ENCODE data around the gene MACIR.

MACIR gene

DNA sequence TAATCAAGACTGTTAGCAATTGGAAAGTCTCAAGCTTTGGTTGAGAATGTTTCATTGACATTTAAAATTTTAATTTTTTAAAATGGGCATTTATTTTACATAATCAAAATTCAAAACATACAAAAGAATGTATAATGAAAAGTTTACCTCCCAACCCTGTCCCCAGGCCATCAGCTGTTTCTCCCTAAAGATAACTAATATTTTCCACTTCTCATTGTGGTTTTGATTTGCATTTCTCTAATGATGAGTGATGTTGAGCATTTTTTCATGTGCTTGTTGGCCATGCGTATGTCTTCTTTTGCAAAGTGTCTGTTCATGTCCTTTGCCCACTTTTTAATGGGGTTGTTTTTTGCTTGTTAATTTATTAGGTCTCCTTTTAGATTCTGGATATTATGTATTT, 11.4 kb upstream of the MACIR start:
- no peak for DNase-seq

- DNase-seq = no peak
Observed at GRCh38 chr5:103249068-103249467, 9.5 kb upstream of the MACIR start.

DNA sequence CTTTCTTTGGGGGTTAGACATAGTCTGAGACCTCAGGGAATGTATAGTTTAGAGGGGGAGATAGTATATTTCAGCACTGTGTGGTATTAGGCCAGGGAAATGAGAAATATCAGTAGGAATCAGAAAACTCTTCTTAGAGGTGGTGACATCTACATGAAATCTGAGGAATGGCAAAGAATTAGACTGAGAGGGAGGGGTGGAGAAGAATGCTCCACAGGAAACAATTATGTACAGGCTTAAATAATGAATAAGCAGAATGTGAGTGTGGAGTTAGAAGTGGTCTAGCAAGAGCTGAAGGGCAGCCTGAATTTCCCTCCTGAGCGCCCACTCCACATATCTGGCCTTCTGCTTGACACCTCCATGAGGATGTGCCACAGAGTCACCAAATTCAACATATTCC, 3.6 kb upstream of the MACIR start:
- DNase-seq = no peak

DNA sequence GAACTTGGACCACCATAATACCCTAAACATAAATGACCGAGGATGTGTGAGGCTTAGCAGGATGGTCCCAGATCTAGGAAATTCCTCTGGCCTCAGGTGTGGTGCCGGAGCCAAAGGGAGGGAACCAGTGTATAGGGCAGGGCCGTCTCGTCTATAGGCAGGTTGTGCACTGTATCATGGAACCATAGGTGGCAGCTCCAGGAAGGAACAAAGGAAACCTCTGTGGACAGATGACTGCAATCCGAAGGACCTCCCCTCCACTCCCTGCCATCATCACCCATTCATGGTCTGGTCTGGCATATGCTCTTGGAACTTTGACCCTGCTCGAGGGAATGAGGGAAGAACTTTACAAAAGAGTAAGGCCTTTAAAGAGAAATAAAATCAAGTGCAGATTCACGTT, 2.9 kb upstream of the MACIR start:
- DNase-seq = no peak

DNA sequence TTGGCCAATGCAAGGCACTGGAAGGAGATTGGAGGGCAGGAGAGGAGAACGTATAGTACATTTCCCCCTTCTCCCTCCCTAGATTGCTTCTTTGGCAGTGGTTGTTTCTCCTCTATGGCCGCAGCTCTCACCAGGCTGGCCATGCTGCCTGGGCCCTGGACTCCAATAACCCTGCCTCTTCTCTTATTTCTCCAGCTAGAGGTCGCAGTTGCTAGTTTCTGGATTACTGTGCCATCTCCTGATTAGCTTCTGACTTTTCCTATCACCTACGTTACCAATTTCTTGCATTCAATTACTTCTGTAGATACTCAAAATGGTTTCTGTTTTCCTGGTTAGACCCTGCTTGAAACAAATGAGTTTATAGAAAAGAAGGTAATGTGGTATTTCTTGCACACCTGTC, 2.4 kb upstream of the MACIR start:
- peak in 1 of 2 donors; percentile 2 for DNase-seq

- peak in 1 of 2 donors; percentile 71 for DNase-seq
Observed at GRCh38 chr5:103258957-103259704, 568 bp downstream of the MACIR start.

DNA sequence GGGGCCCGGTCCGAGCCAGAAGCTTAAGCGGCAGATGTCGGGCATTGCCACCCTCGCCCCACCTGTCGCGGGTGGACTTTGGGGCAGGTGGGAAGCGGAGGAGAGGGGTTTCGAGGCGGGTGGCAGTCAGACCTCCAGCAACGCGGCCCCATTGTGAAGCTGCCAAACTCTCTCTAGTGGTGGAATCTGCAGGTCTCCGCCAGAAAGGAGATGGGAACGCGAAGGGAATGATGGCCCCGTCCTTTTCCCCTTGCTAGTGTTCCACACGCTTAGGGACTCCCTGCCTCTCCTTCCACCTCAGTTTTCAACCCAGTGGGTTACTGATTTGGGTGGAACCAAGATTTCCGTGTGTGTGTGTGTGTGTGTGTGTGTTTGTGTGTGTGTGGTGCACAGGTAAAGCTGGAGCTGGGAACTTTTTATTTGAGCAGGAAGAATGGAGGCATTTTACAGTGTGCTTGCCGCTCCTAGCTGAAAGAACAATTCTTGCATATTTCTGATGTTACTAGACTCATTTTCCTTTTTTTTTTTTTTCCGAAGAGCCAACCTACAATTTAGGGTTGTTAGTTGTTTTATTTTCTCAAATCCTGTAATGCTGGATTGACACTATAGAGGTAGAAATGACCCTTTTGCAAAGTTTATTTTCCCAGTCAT, 1.3 kb downstream of the MACIR start:
- peak in 1 of 2 donors; percentile 42 for DNase-seq

DNA sequence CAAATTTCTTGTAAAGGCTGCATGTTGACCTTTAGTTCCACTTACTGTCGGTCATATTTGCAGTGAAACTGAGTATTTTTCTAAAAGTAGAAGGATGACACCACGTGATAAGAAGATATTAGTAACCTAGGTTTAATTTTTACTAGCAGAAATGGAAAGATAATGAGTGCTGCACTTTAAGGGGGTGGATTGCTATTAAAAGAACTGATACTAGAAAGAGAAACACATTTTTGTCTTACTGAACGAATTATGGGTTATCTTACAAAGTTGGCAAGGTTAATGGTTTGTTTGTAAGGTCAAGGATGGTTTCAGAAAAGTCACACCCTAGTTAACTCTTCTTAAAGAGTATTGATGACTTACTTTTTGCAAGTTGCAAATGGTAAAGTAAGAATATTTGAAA, 2.4 kb downstream of the MACIR start:
- no peak for DNase-seq

DNA sequence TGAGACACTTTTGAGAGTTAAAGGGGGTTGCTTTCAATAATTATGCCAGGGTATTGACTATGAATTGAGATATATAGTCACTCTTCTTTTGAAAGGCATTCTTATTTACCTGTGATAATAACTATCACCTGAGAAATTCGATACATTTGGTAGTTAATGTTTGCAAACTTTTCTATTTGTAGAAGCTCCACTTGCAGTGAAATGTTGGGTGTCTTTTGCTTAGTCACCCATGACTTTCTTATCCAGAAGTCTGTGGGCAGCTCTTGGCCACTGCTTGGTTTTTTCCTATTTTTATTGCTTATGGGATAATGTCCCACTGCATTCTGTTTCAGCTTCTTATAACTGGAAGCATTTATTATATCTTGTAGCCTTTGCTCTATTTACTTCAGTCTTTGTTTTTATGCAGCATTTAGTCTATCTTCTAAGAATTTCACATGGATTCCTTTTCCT, 3.9 kb downstream of the MACIR start:
- DNase-seq = no peak

DNA sequence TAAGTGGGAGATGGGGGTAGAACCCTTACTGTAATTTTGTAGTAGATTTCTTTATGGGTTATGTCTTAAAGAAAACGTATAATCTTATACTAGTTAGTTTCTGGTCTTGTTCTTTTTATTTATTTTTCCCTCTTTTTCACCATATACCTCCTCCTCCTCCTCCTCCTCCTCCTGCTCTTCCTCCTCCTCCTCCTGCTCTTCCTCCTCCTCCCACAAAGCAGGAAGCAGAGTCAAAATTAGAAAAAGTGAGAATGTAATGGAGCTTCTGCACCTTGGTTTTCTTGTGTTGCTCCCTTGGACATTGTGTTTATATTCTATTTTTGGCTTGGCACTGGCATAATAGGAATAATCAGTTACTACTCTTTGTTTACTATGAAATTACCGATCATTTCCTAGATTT, 4.5 kb downstream of the MACIR start:
- no peak for DNase-seq

DNA sequence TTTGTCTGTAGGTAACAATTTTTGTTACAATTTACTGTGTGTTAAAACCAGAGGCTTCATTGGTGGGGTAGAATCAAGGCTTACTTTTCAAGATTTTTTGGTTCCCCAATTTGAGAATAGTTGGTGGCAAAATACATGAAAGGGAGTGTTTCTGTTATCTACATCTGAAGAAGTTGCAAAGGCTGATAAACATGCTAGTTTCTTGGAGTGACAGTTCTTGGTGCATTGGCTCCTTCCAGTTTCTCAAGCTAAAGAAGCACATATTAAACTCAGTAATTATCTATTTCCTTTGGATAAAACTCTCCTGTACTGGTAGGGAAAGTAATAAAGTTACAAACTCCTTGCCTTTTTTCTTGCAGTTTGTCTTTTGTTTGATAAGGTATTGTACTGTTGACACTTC, 5.9 kb downstream of the MACIR start:
- DNase-seq = no peak

- no peak for DNase-seq
Observed at GRCh38 chr5:103270581-103270980, 12.0 kb downstream of the MACIR start.

DNA sequence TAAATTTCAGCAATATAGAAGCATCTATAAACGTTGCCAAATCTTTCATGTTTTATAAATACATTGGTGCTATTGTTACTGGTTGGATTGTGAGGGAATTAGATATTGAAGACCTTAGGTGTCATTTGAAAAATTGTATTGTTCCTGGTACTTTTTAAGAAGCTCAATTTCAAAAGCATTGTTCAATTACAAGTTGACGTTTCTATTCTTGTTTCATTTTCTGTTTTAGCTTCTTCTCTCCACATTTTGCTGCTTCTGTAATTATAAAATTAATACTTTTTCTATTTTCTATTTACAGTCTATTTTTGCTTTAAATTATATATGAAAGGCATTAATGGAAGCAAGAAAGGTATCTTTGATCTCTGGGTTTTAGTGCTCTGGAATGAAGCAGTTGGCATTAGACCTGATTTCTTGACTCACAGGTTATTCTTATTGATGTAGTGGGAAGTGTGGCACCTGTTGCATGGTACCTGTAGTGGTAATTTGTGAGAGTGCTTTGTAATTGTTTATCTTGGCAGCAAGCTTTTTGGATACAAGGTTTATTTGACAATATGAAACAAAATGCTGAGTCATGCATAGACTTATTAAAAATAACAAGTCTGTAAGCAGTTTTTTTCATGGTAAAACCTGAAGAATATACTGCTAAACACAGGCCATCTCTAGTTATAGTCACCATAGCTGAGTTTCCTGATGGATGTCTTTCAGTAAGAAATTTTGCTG, 13.2 kb downstream of the MACIR start:
- no peak for DNase-seq

DNA sequence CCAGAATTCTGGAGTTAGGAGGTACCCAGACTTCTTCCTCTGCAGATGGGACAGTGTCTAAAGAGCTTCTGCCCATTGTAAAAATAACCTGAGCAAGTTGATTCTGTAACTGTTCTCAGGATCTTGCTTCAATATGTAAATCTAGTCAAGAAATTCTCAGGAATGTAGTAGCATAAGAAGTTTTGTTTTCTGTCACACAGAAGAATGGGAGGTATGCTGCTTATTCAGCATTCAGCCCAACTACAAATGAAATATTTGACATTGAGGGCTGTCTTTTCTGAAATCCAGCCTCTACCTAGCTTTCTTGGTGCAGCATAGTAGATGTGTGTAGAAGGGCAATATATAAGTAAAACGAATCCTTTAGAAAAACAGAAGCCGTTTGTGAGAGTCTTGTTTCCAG, 13.8 kb downstream of the MACIR start:
- no peak for DNase-seq

DNA sequence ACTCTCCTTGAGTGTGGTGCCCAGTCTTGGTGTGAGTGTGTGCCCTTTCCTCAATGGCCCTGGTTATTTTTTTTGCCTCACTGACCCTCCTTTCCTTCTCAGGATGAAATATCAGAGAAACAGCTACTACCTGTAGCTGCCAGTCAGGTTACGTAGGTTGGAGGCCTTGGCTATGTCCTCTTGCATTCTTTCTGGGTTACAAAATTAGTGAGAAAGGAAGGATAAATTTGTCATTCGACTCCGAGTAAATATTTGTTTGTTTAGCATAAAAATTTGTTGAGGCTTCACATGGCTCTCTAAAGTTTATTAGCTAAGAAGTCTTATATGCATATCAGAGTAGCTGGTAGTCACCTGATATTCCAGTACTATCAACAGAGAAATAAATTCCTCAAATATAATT, 15.4 kb downstream of the MACIR start:
- DNase-seq = no peak

DNA sequence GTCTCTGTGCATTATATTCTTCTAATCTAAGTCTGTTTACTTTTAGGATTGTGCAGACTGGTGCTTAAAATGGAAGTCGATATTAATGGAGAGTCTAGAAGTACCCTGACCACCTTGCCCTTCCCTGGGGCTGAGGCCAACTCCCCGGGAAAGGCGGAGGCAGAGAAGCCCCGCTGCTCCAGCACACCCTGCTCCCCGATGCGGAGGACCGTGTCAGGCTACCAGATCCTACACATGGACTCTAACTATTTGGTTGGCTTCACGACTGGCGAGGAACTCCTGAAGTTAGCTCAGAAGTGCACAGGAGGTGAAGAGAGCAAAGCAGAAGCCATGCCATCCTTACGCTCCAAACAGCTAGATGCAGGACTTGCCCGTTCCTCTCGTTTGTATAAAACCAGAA, 17.3 kb downstream of the MACIR start:
- no peak for DNase-seq

- DNase-seq = no peak
Observed at GRCh38 chr5:103280967-103281366, 22.4 kb downstream of the MACIR start.

- DNase-seq = no peak
Observed at GRCh38 chr5:103283120-103283519, 24.6 kb downstream of the MACIR start.

DNA sequence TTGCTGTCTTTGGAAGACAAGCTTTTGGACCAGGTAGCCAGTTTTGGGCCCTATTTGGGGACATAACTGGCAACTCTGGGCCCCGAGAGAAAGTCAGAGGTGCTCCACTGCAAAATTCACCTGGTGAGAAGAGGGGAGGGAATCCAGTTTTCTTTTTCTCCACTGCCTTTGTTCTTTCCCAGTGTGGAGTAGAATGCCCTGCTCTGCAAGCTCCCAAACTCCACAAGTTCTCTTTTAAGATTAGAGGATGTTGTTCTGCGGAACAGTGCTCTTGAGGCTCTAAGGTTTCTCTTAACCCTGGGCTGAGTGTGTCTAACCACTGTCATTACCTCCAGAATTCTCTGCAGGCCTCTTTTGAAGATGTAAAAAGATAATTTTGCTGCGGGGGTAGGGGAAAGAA, 25.3 kb downstream of the MACIR start:
- no peak for DNase-seq

DNA sequence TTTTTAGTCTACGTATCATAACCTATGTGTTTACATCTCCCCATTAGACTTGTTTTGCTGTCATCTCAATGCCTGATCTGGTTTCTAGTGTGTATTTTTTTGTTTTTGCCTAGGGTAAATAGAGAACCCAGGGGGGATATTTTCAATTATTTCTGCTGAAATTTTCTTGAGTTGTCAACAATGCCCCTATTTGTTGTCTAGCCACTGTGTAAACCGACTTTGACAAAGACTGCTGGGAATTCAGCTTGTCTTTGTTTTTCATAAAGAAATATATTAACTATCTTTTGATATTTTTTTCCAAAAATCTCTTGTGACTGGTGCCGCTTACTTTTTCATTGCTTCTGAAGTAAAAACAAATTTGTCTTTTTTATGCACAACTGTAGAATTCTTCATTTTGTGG, 28.1 kb downstream of the MACIR start:
- peak in 1 of 2 donors; percentile 29 for DNase-seq

DNA sequence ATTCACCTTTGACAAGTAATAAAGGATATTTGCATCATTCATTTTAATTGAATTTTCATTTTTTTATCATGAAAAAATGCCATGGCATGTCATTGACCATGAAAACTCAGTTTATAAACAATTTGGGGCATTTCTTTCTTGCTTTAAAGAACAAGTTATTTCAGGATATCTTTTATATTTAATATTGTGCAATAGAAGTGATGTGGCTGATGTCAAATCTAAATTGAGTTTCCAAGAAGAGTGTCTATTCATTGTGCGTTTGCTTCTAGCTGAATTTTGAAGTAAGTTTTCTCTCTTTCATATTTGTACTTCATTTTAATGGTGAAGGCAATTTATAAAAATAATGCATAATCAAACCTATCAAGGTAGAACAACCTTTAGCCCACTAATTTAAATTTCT, 30.5 kb downstream of the MACIR start:
- no peak for DNase-seq

DNA sequence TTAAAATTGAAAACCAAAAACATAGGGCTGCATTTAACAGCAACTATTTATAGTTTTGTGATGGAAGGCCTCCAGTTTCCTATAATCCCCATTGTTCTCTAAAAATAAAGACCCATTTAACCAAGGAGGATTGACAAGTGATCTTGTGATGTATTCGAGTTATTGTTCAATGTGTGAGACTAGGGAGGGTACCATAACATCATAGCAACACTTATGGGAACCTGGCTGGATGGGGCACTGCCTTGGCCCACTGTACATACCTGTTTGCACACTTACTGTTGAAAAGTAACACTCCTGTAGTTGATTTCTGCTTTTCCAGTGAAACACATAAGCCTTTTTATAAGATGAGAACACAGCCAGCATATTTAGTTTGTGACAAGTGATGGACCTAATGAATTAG, 32.3 kb downstream of the MACIR start:
- DNase-seq = peak; percentile 24 to 82

DNA sequence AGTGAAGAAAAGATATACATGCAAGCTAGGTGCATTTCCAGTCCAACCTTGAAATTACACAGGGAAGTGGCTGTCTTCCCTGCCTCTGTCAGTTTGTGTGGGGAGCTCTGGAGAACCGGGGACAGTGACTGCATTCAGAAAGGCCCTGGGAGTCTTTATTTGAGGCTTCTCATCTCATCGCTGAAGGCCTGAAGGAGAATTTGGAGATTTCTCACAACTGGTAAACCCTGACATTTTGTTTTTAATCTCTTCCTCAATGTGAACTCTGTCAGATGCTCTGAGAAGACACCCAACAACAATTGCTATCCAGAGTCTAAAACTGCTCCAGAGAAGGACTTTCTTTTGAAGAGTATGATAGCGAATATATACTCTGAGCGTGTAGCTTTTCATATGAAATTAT, 33.0 kb downstream of the MACIR start:
- no peak for DNase-seq

DNA sequence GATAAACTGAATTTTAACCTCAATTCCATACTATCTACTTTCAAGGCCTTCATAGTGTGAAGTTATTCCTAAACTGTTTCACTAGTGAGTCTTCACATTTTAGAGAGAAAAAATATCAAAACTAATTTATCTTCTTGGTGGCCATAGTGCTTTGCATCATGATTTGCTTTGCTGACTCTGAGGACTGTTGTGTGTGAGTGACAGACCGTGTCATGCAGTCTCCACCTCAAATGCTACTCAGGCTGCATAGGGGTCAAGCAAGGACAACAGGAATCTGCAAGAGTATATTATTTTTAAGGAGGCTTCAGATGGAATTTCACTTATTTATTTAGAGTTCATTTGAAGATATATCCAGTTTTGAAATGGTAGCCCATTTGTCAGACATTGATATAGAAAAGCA, 34.5 kb downstream of the MACIR start:
- no peak for DNase-seq

All from hippocampal formation (tissue), 2 donors.